Inferior parietal cortex (tissue), 1 donor: ENCODE data around the gene POLRMT.
A peak's percentile ranks its signal among the peaks of the same experiment; 100 is the strongest.

ENCODE experiments used
- DNase-seq: peaks from one replicate; pipeline ENCODE4 v3.0.0-alpha.2; 2016; ENCODE audit errors: extremely low spot score

POLRMT gene

GRCh38 chr19:579111-579841 lies 54.1 kb downstream of the POLRMT start:
- DNase-seq: no peak

- no peak for DNase-seq
These were observed 55.6 kb downstream of the POLRMT start for GRCh38 chr19:577439-578392.

DNA sequence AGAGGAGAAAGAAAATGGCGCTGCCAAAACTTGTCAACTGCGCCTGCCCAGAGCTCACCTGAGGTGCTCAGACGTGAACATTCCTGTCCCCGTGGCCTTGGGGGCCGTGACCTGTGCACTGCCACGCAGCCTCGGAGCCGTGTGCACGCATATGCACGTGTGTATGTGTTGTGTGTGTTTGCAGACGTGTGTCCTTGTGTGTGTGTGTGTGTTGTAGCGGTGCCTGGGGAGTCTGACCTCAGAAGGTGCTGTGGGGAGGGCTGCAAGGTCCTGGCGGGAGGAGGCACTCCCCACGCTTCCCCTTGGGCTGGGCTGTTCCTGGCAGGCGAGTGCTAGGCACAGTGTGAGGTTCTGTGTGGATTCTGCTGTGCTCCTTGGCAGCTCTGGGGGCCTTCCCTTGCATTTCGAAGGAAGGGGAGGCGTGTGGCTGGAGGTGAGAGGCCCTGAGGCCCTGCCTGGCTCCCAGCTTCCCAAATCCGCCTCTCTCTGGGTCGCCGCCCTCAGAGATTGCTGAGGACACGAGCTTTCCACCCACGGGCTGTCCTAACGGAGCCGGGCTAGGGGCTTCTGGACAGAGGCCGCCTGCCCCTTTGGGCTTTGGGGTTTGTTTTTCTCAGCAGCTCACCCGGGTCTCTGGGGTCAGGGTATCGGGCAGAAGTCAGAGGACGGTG lies 56.4 kb downstream of the POLRMT start:
- no peak for DNase-seq

DNA sequence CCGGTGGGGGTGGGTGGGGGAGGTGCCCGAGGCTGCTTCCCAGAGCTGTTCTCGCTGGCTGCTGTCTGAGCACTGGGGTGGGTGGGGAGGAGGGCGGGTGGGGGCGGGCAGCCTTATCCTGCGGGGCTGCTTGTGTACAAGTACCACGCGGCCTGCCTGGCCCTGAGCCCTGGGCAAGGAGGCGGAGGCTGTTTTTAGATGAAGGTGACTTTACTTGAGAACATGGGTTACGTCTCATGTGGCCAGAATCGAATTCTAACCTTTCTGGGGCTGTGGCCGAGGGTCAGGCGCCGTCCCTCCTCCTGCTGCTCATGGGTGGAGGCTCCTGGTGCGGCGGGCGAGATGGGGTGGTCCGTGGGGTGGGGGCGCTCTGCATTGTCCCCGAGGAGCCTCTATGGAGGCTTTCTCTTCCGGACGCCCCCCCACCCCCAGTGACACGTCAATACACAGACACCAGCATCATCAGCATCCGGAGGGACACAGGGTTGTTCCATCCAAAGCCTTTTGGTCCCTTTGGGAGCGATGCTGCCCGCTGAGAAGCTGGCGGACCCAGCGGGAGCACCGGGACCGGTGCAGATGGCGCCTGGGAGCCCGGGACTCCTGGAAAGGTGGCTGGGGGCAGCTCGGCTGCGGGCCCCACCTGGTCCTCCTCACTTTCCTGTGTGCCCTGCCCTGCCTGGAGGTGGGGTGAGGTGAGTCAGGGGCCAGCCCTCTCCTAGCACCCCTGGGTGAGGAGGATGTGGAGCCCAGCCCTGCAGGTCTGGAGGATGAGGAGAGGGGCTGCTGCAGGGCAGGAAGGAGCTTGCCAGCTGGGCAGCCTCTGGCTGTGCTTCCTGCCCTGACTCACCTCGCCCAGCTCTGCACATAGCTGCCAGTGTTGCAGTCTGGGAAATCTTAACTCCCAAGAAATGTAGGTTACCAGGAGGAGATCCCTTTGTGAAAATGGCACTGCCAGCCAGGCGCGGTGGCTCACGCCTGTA lies 57.5 kb downstream of the POLRMT start:
- DNase-seq: no peak

DNA sequence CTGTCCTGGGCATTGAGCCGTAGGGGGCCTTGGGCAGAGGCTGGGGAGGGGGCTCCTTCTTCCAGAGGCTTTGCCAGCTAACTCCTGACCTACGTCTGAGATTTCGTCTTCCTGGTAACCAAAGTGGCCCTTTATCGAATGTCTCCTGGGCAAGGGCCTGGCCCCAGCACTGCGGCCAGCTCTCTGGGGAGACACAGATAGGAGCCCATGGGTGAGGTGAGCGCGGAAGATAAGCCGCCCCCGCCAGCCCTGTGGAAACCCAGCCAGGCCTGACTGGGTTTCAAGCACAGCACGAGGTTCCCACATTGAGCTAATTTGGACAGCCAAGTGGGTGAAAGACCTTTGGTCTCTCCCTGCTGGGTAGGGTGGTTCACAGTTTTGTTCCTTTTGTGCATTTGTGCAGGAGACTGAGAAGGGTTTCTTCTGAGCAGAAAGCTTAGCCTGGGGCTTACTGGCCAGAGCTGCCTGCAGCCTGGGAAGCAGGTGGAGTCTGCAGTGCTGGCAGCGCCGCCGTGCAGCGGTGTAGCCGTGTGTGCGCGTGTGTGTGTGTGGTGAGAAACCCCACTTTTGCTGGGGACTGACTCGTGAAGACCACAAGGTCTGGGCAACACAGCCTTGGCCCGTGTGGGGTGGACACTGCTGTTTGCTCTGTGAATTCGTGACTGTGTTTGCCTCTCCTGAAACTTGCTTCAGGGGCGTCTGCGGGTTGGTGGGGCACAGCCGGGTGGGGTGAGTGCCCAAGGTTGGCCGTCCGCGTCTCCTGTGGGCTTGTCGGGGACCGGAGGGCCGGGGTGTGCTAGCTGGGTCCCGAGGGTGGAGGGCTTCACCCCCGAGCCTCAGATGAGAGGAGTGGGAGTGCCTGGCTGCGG lies 58.4 kb downstream of the POLRMT start:
- no peak for DNase-seq

- no peak for DNase-seq
These were observed 59.9 kb downstream of the POLRMT start for GRCh38 chr19:573519-573825.

DNA sequence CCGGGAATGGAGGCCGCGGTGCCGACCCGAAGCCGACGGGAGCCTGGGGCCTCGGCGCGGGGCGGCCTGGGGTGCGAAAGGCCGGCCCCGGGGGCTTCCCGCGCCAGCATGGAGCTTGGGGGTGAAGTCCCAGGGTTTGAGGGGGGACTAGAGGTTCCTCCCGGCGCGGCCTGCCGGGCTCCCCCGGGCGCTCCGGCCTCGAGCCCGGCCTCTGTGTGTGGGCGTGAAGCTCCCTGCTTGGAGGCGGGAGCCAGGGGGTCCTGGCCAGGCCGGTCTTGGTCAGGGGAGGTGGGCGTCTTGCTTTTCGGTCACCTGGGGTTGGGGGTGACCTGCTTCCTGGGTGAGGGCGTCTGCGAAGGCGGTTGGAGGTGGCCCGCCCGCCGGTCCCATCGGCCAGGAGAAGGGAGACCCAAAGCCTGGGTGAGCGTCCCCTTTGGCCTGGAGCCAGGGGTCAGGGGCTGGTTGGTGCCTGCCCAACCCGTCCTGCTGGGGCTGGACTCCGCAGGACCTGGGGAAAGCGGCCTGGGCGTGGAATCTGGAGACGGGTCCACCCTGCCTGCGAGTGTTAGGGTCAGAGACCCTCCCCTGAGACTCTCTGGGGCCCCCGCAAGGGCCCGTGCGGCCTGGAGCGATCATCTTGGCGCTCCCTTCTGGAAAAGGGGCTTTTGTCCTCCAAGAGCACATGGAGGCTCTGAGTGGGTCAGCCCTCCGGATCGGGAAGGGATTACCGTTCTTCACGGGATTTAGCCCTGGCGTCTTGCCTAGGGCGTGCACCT lies 60.4 kb downstream of the POLRMT start:
- DNase-seq: no peak

- peak; percentile 98 for DNase-seq
These were observed 61.1 kb downstream of the POLRMT start, which contains the start of gene BSG for GRCh38 chr19:572140-572742. TSS of gene BSG (plus strand) at chr19:572596. CDS start at chr19:572635, 39 bp downstream.

- DNase-seq: no peak
These were observed 61.8 kb downstream of the POLRMT start for GRCh38 chr19:571566-571974.

DNA sequence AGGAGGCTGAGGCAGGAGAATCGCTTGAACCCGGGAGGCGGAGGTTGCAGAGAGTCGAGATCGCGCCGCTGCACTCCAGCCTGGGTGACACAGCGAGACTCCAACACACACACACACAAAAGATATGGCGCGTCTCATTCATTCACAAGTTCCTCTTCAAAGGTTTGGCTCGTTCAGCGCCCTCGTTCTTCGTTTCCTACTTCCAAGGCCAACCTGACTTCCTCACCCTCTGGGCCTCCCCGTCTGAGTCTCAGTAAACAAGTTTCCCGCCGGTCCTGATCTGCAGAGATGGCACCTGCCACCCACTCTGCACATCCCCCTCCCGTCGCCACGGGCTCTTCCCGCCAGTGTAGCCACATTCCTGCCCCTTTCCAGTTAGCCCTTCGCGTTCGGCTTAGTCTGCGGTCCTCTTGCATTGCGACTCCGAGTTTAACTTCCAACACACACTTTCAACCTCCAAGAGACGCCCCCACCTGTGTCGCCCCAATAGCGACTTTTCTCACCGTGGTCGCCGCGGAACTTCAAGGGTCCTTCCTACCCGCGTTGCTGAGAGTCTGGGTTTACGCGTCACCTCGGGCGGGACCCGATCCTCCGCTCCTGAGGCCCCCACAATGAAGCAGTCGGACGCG lies 62.3 kb downstream of the POLRMT start:
- no peak for DNase-seq

- no peak for DNase-seq
These were observed 63.1 kb downstream of the POLRMT start for GRCh38 chr19:570251-570686.

GRCh38 chr19:567296-567900 lies 65.9 kb downstream of the POLRMT start:
- DNase-seq: no peak
